Neuronal stem cell (in vitro differentiated cells): ENCODE results near the gene PRSS33.

Source experiments
- DNase-seq: peaks from one replicate; pipeline ENCODE4 v3.0.0-alpha.2; 2013; ENCODE audit warnings: low spot score
- H2AFZ ChIP-seq: one replicate; pipeline ENCODE4 v1.6.1; 2013; ENCODE audit warnings: mild to moderate bottlenecking, low read length, inconsistent platforms
- H2AK5ac ChIP-seq: 2 replicates; pipeline ENCODE4 v1.6.1; 2013; ENCODE audit warnings: low read depth, mild to moderate bottlenecking, inconsistent platforms, low read length, moderate library complexity, mixed read lengths
- H2BK120ac ChIP-seq: 2 replicates; pipeline ENCODE4 v1.6.1; 2013; ENCODE audit warnings: low read depth, mild to moderate bottlenecking, inconsistent platforms, low read length, moderate library complexity, mixed read lengths
- H2BK12ac ChIP-seq: one replicate; pipeline ENCODE4 v1.6.1; 2013; ENCODE audit warnings: low read length, inconsistent platforms
- H2BK15ac ChIP-seq: 2 replicates; pipeline ENCODE4 v1.6.1; 2013; ENCODE audit warnings: mild to moderate bottlenecking, low read length, inconsistent platforms, mixed read lengths
- H2BK5ac ChIP-seq: one replicate; pipeline ENCODE4 v1.6.1; 2013; ENCODE audit warnings: inconsistent platforms, mild to moderate bottlenecking, low read length, moderate library complexity
- H3K14ac ChIP-seq: one replicate; pipeline ENCODE4 v1.6.1; 2013; ENCODE audit warnings: low read length, inconsistent platforms
- H3K18ac ChIP-seq: 2 replicates; pipeline ENCODE4 v1.6.1; 2013; ENCODE audit warnings: low read length, inconsistent platforms
- H3K23ac ChIP-seq: 2 replicates; pipeline ENCODE4 v1.6.1; 2013; ENCODE audit warnings: low read depth, mild to moderate bottlenecking, mixed read lengths, low read length, inconsistent platforms; ENCODE audit not compliant: poor library complexity
- H3K27ac ChIP-seq: replicated peaks from 3 replicates; pipeline ENCODE4 v1.5.1; 2013; ENCODE audit warnings: low read length, inconsistent platforms
- H3K27me3 ChIP-seq, 3 experiments: 2 replicates each; pipeline ENCODE4 v1.6.1; 2013; ENCODE audit warnings: low read length in 3 of 3, mild to moderate bottlenecking in 2 of 3, inconsistent platforms in 1 of 3, low read depth in 1 of 3, mixed read lengths in 1 of 3, moderate library complexity in 1 of 3; ENCODE audit not compliant: control insufficient read depth in 3 of 3, insufficient read depth in 3 of 3
- H3K36me3 ChIP-seq, 2 donors: replicated peaks in 1 of 2; 2 replicates each; pipeline ENCODE4 v1.6.1; 2013; ENCODE audit warnings: low read length in 2 of 2; ENCODE audit not compliant: control insufficient read depth in 2 of 2, insufficient read depth in 2 of 2
- H3K4ac ChIP-seq: 2 replicates; pipeline ENCODE4 v1.6.1; 2013; ENCODE audit warnings: inconsistent platforms, mild to moderate bottlenecking, low read length, moderate library complexity
- H3K4me1 ChIP-seq, 2 donors: 1 replicate in 1 of 2; 2 replicates in 1 of 2; pipeline ENCODE4 v1.6.1; 2013; ENCODE audit warnings: low read length in 2 of 2, low read depth in 1 of 2; ENCODE audit not compliant: control insufficient read depth in 2 of 2, insufficient read depth in 1 of 2
- H3K4me2 ChIP-seq: one replicate; pipeline ENCODE4 v1.6.1; 2013; ENCODE audit warnings: mild to moderate bottlenecking, low read length, inconsistent platforms; ENCODE audit not compliant: insufficient read depth, poor library complexity, severe bottlenecking
- H3K4me3 ChIP-seq, 2 donors: 2 replicates each; pipeline ENCODE4 v1.5.1; 2013; ENCODE audit warnings: low read length in 2 of 2, mild to moderate bottlenecking in 2 of 2, inconsistent platforms in 1 of 2, moderate library complexity in 1 of 2
- H3K79me1 ChIP-seq: one replicate; pipeline ENCODE4 v1.6.1; 2013; ENCODE audit warnings: low read depth, mild to moderate bottlenecking, inconsistent platforms, low read length, moderate library complexity
- H3K9ac ChIP-seq: one replicate; pipeline ENCODE4 v1.6.1; 2013; ENCODE audit warnings: mild to moderate bottlenecking, low read depth, low read length, inconsistent platforms; ENCODE audit not compliant: poor library complexity
- H3K9me3 ChIP-seq, 2 donors: replicated peaks in 1 of 2; 2 replicates each; pipeline versions ENCODE3 to v1.6.1; 2013; ENCODE audit warnings: low read length in 2 of 2, mild to moderate bottlenecking in 2 of 2, inconsistent platforms in 1 of 2, low read depth in 1 of 2, mixed read lengths in 1 of 2, moderate library complexity in 1 of 2; ENCODE audit not compliant: control insufficient read depth in 2 of 2, insufficient read depth in 1 of 2
- H4K8ac ChIP-seq: one replicate; pipeline ENCODE4 v1.6.1; 2013; ENCODE audit warnings: low read depth, mild to moderate bottlenecking, inconsistent platforms, low read length, moderate library complexity
- H4K91ac ChIP-seq: one replicate; pipeline ENCODE4 v1.6.1; 2013; ENCODE audit warnings: low read length, low read depth, mild to moderate bottlenecking, inconsistent platforms; ENCODE audit not compliant: poor library complexity
- WGBS, 2 donors: extraction: QIAGEN DNeasy Blood & Tissue Kit; methylation state at CpG; one replicate each; pipeline ENCODE4 v1.1.7; 2013; ENCODE audit warnings: missing lambda C conversion rate in 2 of 2, mixed read lengths in 1 of 2; ENCODE audit not compliant: insufficient read length in 2 of 2, insufficient replicate concordance in 1 of 2; ENCODE audit errors: extremely low coverage in 2 of 2; 5-methylcytosine and 5-hydroxymethylcytosine counted together

PRSS33 gene

GRCh38 chr16:2820836-2821486 is 33.6 kb upstream of the PRSS33 start:
- WGBS, 2 donors, result no CpG with 5 or more reads among the region's 14 CpGs
- Histone ChIP-seq H3K9me3 (no peaks in the 10 kb centered on the region), H3K4me1 (peaks cover 0 to 8% of the 10 kb centered on the region in 2 donors), H3K27ac (no peak overlapping the region), H2BK12ac (no peak overlapping the region), H3K27me3 (peaks cover 0 to 45% (median 0%) of the 10 kb centered on the region in 3 experiments), H3K4ac (no peak overlapping the region), H3K9ac (no peak overlapping the region), H4K91ac (no peak overlapping the region), H4K8ac (no peak overlapping the region), H2AK5ac (no peak overlapping the region), H3K4me2 (no peak overlapping the region), H3K18ac (no peak overlapping the region), H3K4me3 (peak overlapping the region in 1 of 2 donors; percentile 12), H3K14ac (no peak overlapping the region), H2BK5ac (no peak overlapping the region), H2AFZ (no peak overlapping the region), H3K36me3 (no peaks in the 10 kb centered on the region), H2BK15ac (no peak overlapping the region), H2BK120ac (no peak overlapping the region), H3K79me1 (no peaks in the 10 kb centered on the region), H3K23ac (no peak overlapping the region)
- no peak for DNase-seq

GRCh38 chr16:2819939-2820835 is 32.8 kb upstream of the PRSS33 start:
- Histone ChIP-seq H3K18ac (peak overlapping the region; percentile 80), H2AK5ac (peak overlapping the region; percentile 25), H3K4me1 (peaks cover 0 to 8% of the 10 kb centered on the region in 2 donors), H2AFZ (no peak overlapping the region), H3K27me3 (peaks cover 0 to 46% (median 0%) of the 10 kb centered on the region in 3 experiments), H3K79me1 (no peaks in the 10 kb centered on the region), H3K9me3 (no peaks in the 10 kb centered on the region), H4K8ac (no peak overlapping the region), H4K91ac (no peak overlapping the region), H3K36me3 (no peaks in the 10 kb centered on the region), H3K23ac (no peak overlapping the region), H2BK120ac (no peak overlapping the region), H3K9ac (no peak overlapping the region), H3K4ac (no peak overlapping the region), H3K14ac (peak overlapping the region; percentile 2), H2BK15ac (no peak overlapping the region), H2BK12ac (no peak overlapping the region), H3K4me2 (no peak overlapping the region), H3K4me3 (no peak overlapping the region), H3K27ac (no peak overlapping the region), H2BK5ac (no peak overlapping the region)
- no CpG with 5 or more reads among the region's 17 CpGs for WGBS, 2 donors
- no peak for DNase-seq

- no peak overlapping the region for H3K27ac ChIP-seq
- DNase-seq, result no peak
- no peak overlapping the region for H4K8ac ChIP-seq
- no peaks in the 10 kb centered on the region for H3K9me3 ChIP-seq
- peak overlapping the region; percentile 63 for H2BK12ac ChIP-seq
- peak overlapping the region; percentile 49 for H3K23ac ChIP-seq
- no peak overlapping the region for H2AFZ ChIP-seq
- no peak overlapping the region for H3K4me3 ChIP-seq
- peak overlapping the region; percentile 25 for H3K18ac ChIP-seq
- H2AK5ac ChIP-seq, result peak overlapping the region; percentile 50
- H3K4me1 ChIP-seq, result peaks cover 0 to 8% of the 10 kb centered on the region in 2 donors
- no peaks in the 10 kb centered on the region for H3K79me1 ChIP-seq
- H2BK120ac ChIP-seq, result no peak overlapping the region
- peak overlapping the region; percentile 56 for H3K9ac ChIP-seq
- WGBS, 2 donors, result no CpG with 5 or more reads among the region's 18 CpGs
- H3K14ac ChIP-seq, result no peak overlapping the region
- no peak overlapping the region for H3K4ac ChIP-seq
- no peaks in the 10 kb centered on the region for H3K36me3 ChIP-seq
- H3K27me3 ChIP-seq, result peaks cover 0 to 51% (median 0%) of the 10 kb centered on the region in 3 experiments
- H3K4me2 ChIP-seq, result no peak overlapping the region
- H2BK5ac ChIP-seq, result no peak overlapping the region
- no peak overlapping the region for H4K91ac ChIP-seq
- H2BK15ac ChIP-seq, result no peak overlapping the region
Observed at GRCh38 chr16:2819179-2819938, 32.0 kb upstream of the PRSS33 start.
